Panc1 (cell line): ENCODE data around the gene PARM1. TPM values are rescaled to one million over a fixed set of nuclear protein-coding genes. Genes with fewer than 3 reads are reported as not detected.

Experiments used
- ATAC-seq: fragments of 200-7000 bp; cut with Tn5 transposase; 2 replicates; pipeline ENCODE4 v1.9.1; 2020; ENCODE audit warnings: mild to moderate bottlenecking, moderate library complexity
- BruUV-seq: library from RNA; stranded (reverse); fragments of 400-500 nt; replicated peaks from 2 replicates; lab custom pipeline; 2021; lab: Mats Ljungman, UMichigan
- CTCF ChIA-PET: fragments of 300-600 bp; sonication (Branson Sonifier 250); formaldehyde crosslinking; loops from one replicate; lab custom pipeline; 2022; ENCODE audit warnings: antibody characterized with exemption; lab: Charles Lee
- POLR2A ChIA-PET: fragments of 300-600 bp; sonication (Branson Sonifier 250); formaldehyde crosslinking; loops from one replicate; lab custom pipeline; 2022; ENCODE audit warnings: antibody characterized with exemption; lab: Charles Lee
- DNase-seq: peaks from one replicate; pipeline ENCODE4 v3.0.0-alpha.2; 2010; ENCODE audit warnings: low read depth, low spot score
- H3K27ac ChIP-seq: 2 replicates; pipeline ENCODE4 v1.5.1; 2011; ENCODE audit warnings: mild to moderate bottlenecking, low read length, inconsistent platforms
- H3K27me3 ChIP-seq: fragments of 200-500 bp; sonication (Bioruptor generic); 2 replicates; pipeline ENCODE4 v1.6.0; 2014; ENCODE audit warnings: low read length, inconsistent platforms; ENCODE audit not compliant: control insufficient read depth, insufficient read depth
- H3K36me3 ChIP-seq: fragments of 200-500 bp; sonication (Bioruptor generic); 2 replicates; pipeline ENCODE4 v1.5.1; 2014; ENCODE audit warnings: inconsistent platforms, mild to moderate bottlenecking, low read length, moderate library complexity; ENCODE audit not compliant: control insufficient read depth, insufficient read depth
- H3K4me1 ChIP-seq: 2 replicates; pipeline ENCODE4 v1.5.1; 2011; ENCODE audit warnings: inconsistent platforms, mild to moderate bottlenecking, low read length, moderate library complexity; ENCODE audit not compliant: control insufficient read depth, insufficient read depth
- H3K4me3 ChIP-seq, 2 experiments: 2 replicates each; pipeline ENCODE4 v1.5.1; 2011 to 2012; ENCODE audit warnings: low read depth in 2 of 2, low read length in 2 of 2, mild to moderate bottlenecking in 2 of 2, inconsistent platforms in 1 of 2, moderate library complexity in 1 of 2
- H3K9me3 ChIP-seq: fragments of 200-500 bp; sonication (Bioruptor generic); 2 replicates; pipeline ENCODE4 v1.5.1; 2014; ENCODE audit warnings: low read depth, mild to moderate bottlenecking, inconsistent platforms, low read length, moderate library complexity; ENCODE audit not compliant: control insufficient read depth, insufficient read depth
- POLR2AphosphoS5 ChIP-seq: IDR thresholded peaks from 2 replicates; pipeline ENCODE4 v1.6.1; 2012; ENCODE audit warnings: mild to moderate bottlenecking, low read depth, low read length, moderate library complexity
- SIN3A ChIP-seq: IDR thresholded peaks from 2 replicates; pipeline ENCODE4 v1.6.1; 2012; ENCODE audit warnings: low read depth, mild to moderate bottlenecking, low read length, moderate library complexity, borderline replicate concordance; ENCODE audit not compliant: insufficient read depth
- TCF7L2 ChIP-seq: IDR thresholded peaks from 2 replicates; pipeline ENCODE4 v1.6.1; 2011; ENCODE audit warnings: mild to moderate bottlenecking, low read depth, low read length, inconsistent platforms
- in situ Hi-C: cut with HindIII; loops from 2 replicates; pipeline ENCODE4 v1.10.0; 2016; ENCODE audit warnings: low sequenced_read_pairs, low pct_unique_long_range_greater_than_20kb
- intact Hi-C: fragments of 100-400 bp; cut with micrococcal nuclease; formaldehyde crosslinking; loops from one replicate; pipeline ENCODE4 v1.10.0; 2022; ENCODE audit not compliant: unreplicated experiment
- total RNA-seq: library from RNA; stranded (reverse); gene quantifications from one replicate; pipeline ENCODE4 v1.2.1, GENCODE V29; 2021; ENCODE audit not compliant: unreplicated experiment
- TF ChIP-seq, protein P1 (sequence below): fragments of 450-650 bp; IDR thresholded peaks from 2 replicates; pipeline ENCODE4 v1.5.1; 2017; ENCODE audit warnings: mild to moderate bottlenecking
- TF ChIP-seq, protein P2 (sequence below), 2 experiments: IDR thresholded peaks; 2 replicates each; pipeline ENCODE4 v1.6.1; 2011 to 2012; ENCODE audit warnings: low read depth in 2 of 2, control low read depth in 1 of 2, low read length in 1 of 2, mild to moderate bottlenecking in 1 of 2, moderate library complexity in 1 of 2; ENCODE audit not compliant: insufficient read depth in 1 of 2

The PARM1 gene
- total RNA-seq, 1 experiment from 2014 or later, result 0.21 TPM

DNA sequence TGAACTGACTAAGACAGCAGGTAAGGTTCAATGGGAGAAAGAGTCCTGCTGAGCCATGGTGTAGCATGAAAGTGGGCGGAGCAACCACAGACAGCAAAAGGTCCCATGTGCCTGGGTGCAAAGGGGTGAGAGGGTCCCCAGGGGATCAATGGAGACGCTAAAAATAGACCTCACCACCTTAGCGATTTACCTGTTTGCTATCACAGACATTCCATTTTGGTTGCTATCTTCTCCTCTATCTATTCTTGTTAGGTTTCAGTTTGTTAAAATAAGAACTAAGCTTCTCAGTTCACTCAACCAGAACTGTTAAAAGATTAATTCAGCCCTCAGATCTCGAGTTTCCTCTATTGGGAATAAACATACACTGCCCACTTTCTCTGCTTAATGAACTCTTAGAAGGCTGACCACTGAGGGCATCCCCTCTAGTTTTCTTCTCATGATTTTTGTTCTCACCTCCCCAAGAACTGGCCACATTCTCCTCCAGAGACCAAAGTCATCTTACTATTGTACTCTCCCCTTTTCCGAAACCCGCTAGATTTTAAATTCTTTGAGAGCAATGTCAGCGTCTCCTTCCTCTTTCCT is 136.7 kb downstream of the PARM1 start:
- Histone ChIP-seq H3K4me3 (no peak overlapping the region), H3K27ac (no peak overlapping the region), H3K9me3 (no peaks in the 10 kb centered on the region), H3K27me3 (no peaks in the 10 kb centered on the region), H3K4me1 (no peaks in the 10 kb centered on the region), H3K36me3 (no peaks in the 10 kb centered on the region)
- ChIA-PET CTCF (no interaction called here), POLR2A (no interaction called here)
- in situ Hi-C loops (no loop called here), intact Hi-C loops (no loop called here)
- no peak for TF ChIP-seq TCF7L2
- no peak for TF ChIP-seq SIN3A
- no peak for TF ChIP-seq POLR2AphosphoS5
- TF ChIP-seq, protein P1, sequence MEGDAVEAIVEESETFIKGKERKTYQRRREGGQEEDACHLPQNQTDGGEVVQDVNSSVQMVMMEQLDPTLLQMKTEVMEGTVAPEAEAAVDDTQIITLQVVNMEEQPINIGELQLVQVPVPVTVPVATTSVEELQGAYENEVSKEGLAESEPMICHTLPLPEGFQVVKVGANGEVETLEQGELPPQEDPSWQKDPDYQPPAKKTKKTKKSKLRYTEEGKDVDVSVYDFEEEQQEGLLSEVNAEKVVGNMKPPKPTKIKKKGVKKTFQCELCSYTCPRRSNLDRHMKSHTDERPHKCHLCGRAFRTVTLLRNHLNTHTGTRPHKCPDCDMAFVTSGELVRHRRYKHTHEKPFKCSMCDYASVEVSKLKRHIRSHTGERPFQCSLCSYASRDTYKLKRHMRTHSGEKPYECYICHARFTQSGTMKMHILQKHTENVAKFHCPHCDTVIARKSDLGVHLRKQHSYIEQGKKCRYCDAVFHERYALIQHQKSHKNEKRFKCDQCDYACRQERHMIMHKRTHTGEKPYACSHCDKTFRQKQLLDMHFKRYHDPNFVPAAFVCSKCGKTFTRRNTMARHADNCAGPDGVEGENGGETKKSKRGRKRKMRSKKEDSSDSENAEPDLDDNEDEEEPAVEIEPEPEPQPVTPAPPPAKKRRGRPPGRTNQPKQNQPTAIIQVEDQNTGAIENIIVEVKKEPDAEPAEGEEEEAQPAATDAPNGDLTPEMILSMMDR, result no peak
- TF ChIP-seq, protein P2, sequence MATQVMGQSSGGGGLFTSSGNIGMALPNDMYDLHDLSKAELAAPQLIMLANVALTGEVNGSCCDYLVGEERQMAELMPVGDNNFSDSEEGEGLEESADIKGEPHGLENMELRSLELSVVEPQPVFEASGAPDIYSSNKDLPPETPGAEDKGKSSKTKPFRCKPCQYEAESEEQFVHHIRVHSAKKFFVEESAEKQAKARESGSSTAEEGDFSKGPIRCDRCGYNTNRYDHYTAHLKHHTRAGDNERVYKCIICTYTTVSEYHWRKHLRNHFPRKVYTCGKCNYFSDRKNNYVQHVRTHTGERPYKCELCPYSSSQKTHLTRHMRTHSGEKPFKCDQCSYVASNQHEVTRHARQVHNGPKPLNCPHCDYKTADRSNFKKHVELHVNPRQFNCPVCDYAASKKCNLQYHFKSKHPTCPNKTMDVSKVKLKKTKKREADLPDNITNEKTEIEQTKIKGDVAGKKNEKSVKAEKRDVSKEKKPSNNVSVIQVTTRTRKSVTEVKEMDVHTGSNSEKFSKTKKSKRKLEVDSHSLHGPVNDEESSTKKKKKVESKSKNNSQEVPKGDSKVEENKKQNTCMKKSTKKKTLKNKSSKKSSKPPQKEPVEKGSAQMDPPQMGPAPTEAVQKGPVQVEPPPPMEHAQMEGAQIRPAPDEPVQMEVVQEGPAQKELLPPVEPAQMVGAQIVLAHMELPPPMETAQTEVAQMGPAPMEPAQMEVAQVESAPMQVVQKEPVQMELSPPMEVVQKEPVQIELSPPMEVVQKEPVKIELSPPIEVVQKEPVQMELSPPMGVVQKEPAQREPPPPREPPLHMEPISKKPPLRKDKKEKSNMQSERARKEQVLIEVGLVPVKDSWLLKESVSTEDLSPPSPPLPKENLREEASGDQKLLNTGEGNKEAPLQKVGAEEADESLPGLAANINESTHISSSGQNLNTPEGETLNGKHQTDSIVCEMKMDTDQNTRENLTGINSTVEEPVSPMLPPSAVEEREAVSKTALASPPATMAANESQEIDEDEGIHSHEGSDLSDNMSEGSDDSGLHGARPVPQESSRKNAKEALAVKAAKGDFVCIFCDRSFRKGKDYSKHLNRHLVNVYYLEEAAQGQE (IDR thresholded peaks at IDR 0.05; ENCODE audit: insufficient read depth in 1 of 2, low read depth in 2 of 2, low read length in 1 of 2), result no peak
- DNase-seq, result no peak
- ATAC-seq, result no peak
- BruUV-seq, result no TSS peak

DNA sequence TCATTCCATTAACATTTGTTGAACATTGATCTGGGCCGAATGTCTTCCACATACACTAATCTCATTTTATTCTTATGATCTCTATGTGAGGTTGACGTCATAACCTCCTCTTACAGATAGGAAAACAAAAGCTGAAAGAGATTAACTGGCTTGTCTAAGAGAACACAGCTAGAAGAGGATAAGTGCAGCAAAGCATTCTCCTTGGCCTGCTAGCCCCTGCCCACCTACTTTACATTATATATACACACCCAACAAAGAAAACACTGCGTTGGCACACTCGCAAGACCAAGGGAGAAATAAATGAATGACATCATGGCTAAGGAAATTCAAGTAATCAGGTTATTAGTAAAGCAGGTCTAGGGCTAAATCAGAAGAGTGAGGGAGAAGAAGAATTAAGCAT is 138.4 kb downstream of the PARM1 start:
- DNase-seq, result no peak
- no peak for ATAC-seq
- POLR2A ChIA-PET, result no interaction called here
- CTCF ChIA-PET, result no interaction called here
- Histone ChIP-seq H3K27me3 (no peaks in the 10 kb centered on the region), H3K27ac (no peak overlapping the region), H3K4me3 (no peak overlapping the region), H3K9me3 (no peaks in the 10 kb centered on the region), H3K36me3 (no peaks in the 10 kb centered on the region), H3K4me1 (no peaks in the 10 kb centered on the region)
- in situ Hi-C loops, result no loop called here
- no TSS peak for BruUV-seq
- intact Hi-C loops, result no loop called here
- no peak for TF ChIP-seq POLR2AphosphoS5
- TF ChIP-seq, protein P1, result no peak
- no peak for TF ChIP-seq TCF7L2
- no peak for TF ChIP-seq SIN3A
- TF ChIP-seq, protein P2 (IDR thresholded peaks at IDR 0.05; ENCODE audit: insufficient read depth in 1 of 2, low read depth in 2 of 2, low read length in 1 of 2), result no peak
